ENCODE results near the gene SEMA7A. TPM values are rescaled to one million over a fixed set of nuclear protein-coding genes. Genes with fewer than 3 reads are reported as not detected.

SEMA7A gene
- total RNA-seq, 4 donors from 2014 or later, result 0.29 to 16.9 (median 4.5) TPM; not detected in 1

Small RNA genes within 50 kb of the gene (microRNA-seq; reads per million reads assigned to microRNA genes)
- not detected for gene MIR6881 (ENCODE audit: borderline microRNAs expressed, borderline replicate concordance)

Small RNA genes within 50 kb of the gene (small RNA-seq; reads per million reads assigned to genes)
- gene MIR6881, result not detected

Other genes with a start within 250 kb of the SEMA7A start
- 10 to 100 TPM in 2 of 4 donors, under 1 TPM in 1, not detected in 1; 0.26 to 62.6 (median 11.6) TPM for gene STRA6, start 231.2 kb downstream of the SEMA7A start, total RNA-seq
- gene CCDC33, start 197.6 kb downstream of the SEMA7A start, total RNA-seq, result 1 to 10 TPM; 1.4 to 2.8 (median 1.7) TPM
- 1 to 10 TPM in 2 of 4 donors, not detected in 2; 1.1 to 2.3 TPM for gene CYP11A1, start 66.3 kb downstream of the SEMA7A start, total RNA-seq
- 10 to 100 TPM; 15.4 to 60.6 (median 35.7) TPM for gene UBL7, start 27.2 kb upstream of the SEMA7A start, total RNA-seq
- 1 to 10 TPM; 1.5 to 8.8 (median 3.7) TPM for gene ARID3B, start 107.3 kb upstream of the SEMA7A start, total RNA-seq
- 10 to 100 TPM; 33.0 to 90.4 (median 84.2) TPM for gene CLK3, start 181.9 kb upstream of the SEMA7A start, total RNA-seq

Data from uterus (tissue), 4 donors.